Stimulated activated naive CD8-positive, alpha-beta T cell treated with anti-CD3 and anti-CD28 coated beads, Interleukin-15, Interleukin-2, amounts not matched to agents 100 U/mL and 50 U/mL, for 24 hours (primary cell): ENCODE results near the gene ANKRD12.
A peak's percentile ranks its signal among the peaks of the same experiment; 100 is the strongest.

ENCODE experiments used
- ATAC-seq: fragments of 150-1000 bp; cut with Tn5 transposase; one replicate; pipeline ENCODE4 v1.10.0; 2021
- DNase-seq: peaks from one replicate; pipeline ENCODE4 v3.0.0; 2021

The ANKRD12 gene

DNA sequence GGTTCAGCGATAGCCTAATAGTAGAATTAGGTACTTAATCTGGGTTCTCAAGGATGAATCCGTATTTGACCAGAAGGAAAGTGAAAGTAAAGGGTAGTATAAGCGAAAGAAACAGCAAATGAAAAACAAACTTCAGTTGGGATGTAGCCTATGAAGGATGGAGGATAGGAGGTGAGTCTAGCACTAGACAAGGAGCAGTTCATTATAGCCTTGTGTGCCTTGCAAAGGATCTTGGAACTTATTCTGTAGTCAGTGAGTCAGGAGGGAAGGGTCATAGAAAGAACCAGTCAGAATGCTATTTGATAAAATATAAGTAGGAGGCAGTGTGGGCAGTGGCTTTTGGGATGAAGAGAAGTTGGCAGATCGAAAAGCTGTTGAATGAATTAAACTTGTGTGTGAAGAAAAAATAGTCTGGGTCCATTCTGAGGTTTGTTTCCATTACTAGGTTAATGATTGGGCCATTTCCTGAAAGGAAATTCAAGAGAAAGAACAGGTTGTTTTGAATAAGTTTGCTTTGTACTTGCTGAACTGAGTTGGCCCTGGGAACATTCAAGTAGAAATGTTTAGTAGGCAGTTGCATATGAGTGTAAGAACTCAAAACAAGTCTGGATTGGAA, 48.5 kb downstream of the ANKRD12 start:
- no peak for DNase-seq
- ATAC-seq = peak; percentile 84

DNA sequence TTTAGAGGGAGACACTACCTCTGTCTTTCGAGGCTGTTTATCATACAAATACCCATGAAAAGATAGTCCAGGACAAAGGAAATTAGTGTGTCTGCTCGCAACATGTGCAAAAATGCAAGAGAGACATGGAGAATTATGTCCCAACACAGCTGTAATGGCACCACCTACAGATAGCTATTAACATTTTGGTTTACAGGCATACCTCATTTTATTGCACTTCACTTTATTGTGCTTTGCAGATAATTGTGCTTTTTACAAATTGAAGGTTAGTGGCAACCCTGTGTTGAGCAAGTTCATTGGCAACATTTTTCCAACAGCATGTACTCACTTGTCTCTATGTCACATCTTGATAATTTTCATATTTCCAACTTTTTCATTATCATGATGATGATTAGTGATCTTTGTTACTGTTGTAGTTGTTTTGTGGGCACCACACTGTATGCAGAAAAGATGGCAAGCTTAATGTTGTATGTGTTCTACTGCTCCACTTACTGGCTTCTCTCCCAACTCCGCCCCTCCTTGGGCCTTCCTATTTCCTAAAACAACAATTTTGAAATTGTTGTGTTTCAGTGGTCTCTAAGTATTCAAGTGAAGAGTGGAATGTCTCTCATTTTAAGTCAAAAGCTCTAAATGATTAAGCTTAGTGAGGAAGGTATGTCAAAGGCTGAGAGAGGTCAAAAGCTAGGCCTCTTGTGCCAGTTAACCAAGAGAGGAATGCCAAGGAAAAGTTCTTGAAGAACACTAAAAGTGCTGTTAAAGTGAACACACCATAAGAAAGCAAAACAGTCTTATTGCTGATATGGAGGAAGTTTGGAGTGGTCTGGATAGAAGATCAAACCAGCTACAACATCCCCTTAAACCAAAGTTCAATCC, 52.0 kb downstream of the ANKRD12 start:
- no peak for DNase-seq
- no peak for ATAC-seq

DNA sequence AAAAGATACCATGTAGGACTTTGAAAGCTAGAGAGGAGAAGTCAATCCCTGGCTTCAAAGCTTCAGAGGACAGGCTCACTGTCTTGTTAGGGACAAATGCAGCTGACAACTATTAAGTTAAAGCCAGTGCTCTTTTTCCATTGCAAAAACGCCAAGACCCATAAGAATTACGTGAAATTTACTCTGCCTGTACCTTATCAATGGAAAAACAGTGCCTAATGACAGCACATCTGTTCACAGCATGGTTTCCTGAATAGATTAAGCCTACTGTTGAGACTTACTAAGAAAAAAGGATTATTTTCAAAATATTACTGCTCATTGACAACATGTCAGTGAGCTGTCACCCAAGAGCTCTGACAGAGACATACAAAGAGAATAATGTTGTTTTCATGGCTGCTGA, 52.9 kb downstream of the ANKRD12 start:
- ATAC-seq (no peak), DNase-seq (no peak)

DNA sequence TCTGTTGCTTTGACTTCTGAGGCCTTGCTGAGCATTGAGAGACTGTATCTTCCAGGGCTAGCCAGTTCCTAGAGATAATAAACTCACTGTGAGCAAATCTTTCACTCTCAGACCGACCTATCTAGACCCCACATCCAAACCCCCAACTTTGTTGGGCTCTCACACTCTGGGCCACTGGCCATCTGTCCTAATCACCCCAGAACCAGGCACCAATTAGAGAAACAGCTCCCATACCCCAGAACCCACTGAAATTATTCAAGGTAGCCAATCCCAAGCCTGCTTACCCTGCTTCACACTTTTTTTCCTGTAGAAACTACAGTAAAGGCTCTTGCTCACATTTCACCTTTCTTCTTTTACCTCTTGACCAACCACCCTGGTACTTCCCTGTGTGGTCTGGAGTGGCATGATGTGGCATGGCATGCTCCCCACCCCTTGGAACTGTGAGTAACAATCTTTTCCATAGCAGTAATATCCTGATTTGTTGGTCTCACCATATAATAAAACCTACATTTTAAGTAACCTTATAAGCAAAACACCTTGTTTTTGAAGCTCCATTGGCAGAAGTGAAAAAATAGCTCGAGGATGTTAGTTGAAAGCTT, 55.2 kb downstream of the ANKRD12 start:
- DNase-seq = no peak
- ATAC-seq = peak; percentile 36

DNA sequence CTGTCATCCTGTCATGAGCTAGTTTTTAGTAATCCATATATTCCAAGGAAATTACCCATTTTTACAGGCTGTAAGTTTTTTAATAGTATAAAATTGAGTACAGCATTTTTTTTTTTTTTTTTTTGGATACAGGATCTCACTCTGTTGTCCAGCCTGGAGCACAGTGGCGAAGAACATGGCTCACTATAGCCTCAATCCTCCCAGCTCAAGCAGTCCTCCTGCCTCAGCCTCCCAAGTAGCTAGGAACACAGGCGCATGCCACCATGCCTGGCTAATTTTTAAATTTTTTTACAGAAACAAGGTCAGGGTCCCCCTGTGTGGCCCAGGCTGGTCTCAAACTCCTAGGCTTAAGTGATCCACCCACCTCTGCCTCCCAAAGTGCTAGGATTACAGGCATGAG, 56.5 kb downstream of the ANKRD12 start:
- DNase-seq (no peak), ATAC-seq (no peak)

DNA sequence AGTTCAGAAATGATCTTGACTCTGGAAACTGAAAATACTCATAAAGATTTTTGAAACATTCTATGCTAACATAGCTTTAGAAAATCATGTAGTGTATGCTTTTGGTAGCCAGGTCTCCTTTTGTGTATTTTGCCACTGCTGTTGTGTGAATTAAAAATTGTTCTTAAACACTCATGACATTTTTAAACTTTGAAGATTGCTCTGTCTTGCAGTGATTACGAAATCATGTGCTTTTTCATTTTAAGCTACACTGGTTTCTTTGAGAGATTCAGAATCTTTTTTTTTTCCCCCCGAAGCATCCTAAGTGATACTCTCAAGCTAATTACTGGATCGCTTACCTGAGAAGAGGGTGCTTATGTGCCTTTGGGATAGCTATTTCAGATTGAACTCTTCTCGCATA, 60.0 kb downstream of the ANKRD12 start:
- ATAC-seq (no peak), DNase-seq (no peak)

DNA sequence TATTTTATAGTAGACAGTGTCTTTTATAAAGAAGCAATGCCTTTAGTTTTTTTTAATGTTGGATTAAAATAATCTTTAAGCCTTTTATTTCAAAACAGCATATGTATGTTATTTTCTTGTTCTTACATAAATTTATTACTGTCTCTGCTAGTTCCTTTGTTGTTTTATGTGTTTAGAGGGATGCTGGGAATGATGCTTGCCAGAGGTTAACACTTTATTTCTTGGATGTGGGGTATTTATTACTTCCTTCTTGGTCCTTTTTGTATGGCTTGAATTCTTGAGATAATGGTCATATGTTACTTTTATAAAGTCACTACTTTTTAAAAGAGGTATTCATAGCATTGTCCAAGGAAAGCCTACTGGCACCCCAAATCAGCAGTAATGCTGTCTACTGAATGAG, 63.1 kb downstream of the ANKRD12 start:
- ATAC-seq (no peak), DNase-seq (no peak)

DNA sequence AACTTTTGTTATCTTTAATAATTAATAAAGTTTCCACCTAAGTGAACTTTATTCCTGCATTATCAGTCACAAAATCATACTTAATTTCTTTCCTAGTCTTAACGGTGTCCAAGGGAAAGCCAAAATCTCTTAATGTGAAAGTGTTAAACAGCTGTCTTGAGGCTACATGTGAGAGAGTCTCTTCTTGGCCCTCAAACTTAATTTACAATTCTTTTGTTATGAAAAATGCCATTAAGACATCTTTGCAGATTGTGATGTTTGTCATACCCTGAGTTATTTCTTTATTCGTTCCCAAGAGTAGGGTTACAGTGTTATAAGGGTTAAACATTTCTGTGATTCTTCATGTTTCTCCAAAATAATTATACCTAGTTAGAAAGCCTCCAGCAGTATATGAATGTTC, 64.6 kb downstream of the ANKRD12 start:
- ATAC-seq (no peak), DNase-seq (no peak)

DNA sequence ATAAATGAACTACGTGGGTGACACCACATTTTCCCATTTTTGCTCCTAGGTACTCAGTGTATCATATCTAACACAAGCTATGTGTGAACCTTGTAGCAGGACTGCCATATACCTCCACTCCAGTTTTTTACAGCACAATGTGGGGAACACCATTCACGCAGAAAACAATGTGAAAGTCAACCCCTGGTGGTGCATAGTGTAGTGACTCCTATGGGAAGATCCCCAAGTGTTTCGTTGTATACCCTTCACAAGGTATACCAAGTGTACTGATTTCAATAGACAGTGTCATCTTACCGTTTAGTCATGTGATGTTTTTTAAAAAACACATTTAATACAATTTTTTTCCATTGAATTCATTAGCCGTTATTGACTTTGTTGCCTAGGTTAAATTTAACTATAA, 68.1 kb downstream of the ANKRD12 start:
- ATAC-seq = no peak
- no peak for DNase-seq

DNA sequence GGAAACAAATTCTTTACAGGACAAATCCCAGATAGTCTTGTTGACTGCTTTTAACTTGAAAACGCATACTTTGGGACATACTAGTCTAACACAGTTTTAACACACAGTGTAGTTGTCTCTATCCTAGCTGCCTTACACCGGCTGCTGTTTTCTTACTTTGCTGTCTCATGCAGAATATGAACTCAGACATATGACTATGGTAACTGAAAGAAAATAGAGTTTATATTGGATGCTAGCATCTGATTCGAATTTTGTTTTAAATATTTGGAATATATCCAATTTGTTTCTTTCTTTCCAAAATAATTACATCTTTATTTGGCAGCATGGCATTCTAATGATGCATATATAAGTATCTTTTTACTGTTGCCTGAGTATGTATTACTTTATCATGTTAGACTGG, 69.8 kb downstream of the ANKRD12 start:
- DNase-seq (no peak), ATAC-seq (no peak)

DNA sequence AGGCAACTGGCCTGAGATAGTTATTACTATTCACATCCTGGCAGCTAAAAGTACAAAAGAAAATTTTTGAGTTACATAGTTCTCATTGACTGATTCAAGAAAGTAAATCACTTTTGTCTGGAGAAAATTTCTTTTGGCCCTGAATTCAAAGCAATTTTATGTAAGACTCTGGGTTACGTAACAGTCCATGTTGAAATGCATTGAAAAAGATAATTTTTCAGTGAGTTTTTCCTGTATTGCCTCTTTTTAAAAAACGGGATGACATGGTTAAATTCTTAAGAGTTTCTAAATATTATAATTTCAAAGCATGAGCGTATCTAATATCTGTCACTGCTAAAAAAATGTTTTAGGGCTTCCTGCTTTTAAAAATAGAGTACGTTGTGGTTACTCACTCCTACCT, 72.7 kb downstream of the ANKRD12 start:
- DNase-seq = no peak
- no peak for ATAC-seq

DNA sequence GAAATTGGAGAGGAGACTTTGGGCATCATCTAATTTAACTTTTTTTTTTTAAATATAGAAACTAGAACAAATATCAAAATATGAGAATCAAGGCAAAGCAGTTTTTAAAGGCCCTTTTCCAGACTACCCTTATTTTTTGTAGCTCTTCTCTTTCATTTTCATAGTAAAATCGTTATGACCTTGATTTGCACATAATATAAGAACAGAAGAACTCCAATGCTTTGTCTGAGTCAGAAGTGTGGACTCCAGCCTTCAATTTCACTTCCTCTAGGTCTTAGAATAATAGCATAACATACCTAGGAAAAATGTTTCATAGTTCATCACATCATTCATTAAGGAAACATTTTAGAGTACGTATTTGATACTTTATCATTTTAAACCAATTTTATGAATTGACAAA, 74.4 kb downstream of the ANKRD12 start:
- ATAC-seq = no peak
- no peak for DNase-seq

DNA sequence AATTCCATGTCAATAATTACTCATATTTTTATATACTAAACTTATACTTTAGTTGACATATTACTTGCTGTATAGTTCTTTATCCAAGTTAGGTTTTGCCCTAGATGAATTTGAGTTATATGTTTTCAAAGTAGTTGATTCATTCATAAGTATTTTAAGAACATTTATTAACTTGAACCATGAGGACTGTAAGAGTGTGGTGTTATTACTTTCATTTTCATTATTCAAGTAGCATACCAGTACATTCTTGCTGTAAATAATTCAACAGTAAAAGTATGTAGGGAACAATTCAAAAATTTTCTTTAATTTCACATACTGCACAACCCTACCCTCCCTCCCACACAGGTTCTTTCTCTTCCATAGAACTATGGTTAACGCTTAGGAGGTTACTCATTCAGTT, 75.4 kb downstream of the ANKRD12 start:
- no peak for DNase-seq
- ATAC-seq = no peak

DNA sequence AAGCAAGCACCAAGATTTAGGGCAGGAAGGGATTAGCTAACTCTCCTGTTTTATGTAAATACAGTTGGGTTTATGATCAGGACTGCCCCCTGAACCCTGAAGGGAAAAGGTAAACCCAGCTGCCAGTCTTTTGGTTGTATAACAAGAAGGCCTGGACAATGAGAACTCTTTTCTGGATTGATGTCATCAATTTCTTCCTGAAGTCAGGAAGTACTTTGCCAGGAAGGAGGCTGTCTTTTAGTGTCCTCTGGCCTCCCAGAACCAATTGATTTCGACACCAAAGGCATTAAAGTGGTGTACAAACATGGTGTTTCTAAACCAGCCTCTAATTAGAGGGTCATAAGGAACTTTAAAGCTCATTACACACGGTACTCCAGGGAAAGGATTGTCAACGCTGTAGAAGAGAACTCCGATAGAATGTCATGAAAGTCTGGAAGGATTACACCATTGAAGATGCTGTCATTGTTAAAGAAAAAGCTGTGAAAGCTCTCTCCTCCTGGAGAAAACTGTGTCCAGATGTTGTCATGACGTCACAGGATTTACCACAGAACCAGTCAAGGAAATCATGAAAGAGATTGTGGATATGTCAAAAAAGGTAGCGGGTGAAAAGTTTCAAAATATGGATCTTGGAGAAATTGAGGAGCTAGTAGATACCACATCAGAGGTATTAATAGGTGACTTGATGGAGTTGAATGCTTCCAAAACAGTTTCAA, 78.8 kb downstream of the ANKRD12 start:
- no peak for ATAC-seq
- no peak for DNase-seq

DNA sequence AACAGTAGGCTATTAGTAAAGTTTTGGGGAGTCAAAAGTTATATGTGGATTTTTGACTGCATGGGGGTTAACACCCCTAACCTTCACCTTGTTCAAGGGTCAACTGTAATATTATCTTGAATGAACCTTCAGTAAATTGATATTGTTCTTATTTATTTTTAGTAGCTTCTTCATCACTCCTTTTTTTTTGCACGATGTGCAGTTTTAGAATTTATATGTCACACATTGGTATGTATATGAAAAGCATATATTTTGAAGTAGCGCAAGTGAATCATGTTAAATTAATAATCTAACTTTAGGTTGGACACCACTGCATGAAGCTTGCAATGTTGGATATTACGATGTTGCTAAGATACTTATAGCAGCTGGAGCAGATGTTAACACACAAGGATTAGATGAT, 79.9 kb downstream of the ANKRD12 start:
- ATAC-seq (no peak), DNase-seq (no peak)

DNA sequence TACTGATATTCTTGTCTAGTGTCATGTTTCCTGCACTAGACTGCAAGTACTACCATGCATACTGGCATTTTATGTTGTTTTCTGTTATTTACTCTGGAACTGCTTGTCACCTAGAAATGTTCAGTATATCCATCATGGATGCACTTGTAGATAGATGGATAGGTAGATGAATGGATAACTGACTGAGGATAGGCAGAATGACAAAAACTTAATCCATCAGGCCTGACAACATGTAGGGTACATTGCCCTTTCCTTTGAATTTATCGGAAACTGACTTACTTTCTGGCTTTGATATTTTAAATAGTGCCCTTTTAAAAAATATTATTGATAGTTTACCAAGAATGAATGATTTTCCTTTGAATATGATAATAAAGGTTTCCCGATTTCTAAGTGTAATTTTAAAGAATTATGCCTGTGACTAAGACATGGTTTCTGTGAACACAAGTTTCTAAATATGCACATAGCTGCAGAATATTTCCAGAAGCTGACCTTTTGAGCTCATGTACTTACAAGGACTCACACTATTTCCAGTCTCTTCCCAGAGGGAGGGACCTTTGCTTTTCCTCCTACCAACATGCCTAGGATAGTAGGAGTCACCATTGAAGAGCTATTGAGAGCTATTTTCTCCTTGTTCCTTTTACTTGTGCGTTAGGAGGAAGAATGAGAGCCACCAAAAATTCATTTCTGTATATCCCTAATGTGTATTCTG, 81.3 kb downstream of the ANKRD12 start:
- no peak for ATAC-seq
- no peak for DNase-seq

DNA sequence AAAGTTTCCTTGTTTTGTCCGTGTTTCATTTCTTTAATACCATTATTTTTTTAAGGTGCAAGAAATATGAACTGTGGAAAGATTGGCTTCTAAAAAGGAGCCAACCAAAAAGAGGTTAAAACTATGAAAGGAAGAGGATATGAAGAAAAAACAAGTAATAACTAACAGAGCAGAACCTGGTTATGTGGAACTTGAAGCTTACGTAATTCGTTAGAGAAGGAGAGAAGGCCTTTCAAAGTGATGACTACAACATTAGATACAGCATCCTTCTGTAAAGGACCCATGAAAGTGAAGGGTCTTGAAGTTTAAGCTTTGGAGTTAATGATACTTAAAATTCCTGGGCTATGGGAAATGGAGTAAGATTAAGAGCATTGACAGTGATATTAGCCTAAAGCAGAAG, 84.5 kb downstream of the ANKRD12 start:
- DNase-seq (no peak), ATAC-seq (no peak)

DNA sequence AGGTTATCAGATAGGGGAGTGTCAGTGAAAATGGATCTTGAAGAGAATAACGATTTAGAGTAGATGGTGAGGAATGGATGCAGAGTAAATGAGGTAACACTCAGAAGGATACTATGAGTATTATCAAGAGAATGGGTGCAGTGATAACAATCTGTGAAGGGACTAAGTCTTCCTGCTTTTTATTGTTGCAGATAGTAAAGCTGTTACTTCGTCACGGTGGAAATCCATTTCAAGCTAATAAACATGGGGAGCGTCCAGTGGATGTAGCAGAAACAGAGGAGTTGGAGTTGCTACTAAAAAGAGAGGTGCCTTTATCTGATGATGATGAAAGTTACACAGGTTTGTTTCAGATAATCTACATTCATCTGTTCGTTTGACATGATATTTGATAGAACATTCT, 85.1 kb downstream of the ANKRD12 start:
- ATAC-seq (no peak), DNase-seq (no peak)

DNA sequence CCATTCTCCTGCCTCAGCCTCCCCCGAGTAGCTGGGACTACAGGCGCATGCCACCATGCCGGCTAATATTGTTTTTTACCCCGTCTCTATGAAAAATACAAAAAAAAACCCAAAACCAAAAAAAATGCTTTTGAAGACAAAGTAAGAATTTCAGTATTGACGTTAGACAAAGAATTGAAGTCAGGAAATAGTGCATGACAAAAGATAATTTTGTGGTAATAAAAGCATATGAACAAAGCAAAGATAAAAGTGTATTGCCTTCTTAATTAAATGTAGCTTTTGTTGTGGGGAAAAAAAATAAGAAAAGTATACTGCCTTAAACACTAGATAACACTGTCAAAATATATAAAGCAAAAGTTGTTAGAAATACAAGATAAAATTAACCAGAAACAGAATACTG, 86.8 kb downstream of the ANKRD12 start:
- ATAC-seq = no peak
- DNase-seq = no peak

DNA sequence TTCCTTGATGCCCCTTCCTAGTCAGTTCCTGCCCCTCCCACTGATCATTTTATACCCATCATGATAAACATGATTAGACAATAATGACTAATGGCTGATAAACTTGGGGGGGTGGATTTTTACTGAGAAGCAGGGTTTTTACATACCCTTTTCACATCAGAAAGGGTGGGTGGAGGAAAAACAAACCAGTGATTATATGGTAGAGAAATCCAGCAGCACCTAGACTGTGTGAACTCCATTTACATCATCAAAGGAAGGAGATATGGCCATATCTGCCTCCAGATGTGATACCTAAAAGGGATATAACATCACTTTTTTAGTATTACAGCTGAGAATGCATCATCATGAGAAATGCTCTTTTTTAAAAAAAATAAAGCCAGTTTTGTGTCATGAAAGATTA, 89.9 kb downstream of the ANKRD12 start:
- DNase-seq (no peak), ATAC-seq (no peak)

DNA sequence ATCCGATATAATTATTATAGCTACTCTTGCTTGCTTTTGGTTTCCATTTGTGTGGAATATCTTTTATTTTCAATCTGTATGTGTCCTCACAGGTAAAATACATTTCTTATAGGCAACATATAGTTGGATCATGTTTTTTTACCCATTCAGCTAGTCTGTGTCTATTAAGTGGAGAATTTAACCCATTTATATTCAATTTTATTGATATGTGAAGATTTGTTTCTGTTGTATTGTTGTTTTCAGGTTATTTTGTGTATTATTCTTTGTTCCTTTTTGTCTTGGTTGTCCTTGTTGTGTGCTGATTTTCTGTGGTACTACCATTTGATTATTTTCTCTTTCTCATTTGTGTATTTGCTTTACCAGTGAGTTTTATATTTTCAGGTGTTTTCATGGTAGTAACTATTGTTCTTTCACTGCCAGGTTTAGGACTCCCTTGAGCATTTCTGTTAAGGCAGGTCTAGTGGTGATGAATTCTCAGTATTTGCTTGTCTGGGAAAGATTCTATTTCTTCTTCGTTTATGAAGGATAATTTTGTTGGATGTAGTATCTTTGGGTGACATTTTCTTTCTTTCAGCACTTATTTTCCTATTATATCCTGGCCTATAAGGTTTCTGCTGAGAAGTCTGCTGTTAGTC, 95.4 kb downstream of the ANKRD12 start:
- ATAC-seq (no peak), DNase-seq (no peak)

DNA sequence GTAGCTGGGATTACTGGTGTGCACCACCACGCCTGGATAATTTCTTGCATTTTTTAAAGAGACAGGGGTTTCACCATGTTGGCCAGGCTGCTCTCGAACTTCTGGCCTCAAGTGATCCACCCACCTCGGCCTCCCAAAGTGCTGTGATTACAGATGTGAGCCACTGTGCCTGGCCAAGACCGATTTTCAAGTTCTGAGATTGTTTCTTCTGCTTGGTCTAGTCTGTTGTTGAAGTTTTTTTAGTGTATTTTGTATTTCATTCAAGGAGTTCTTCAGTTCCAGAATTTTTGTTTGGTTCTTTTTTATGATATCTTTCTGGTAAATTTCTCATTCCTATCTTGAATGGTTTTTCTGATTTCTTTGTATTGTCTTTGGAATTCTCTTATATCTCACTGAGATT, 96.4 kb downstream of the ANKRD12 start:
- DNase-seq (no peak), ATAC-seq (no peak)
